SK-N-SH (cell line): Measurements from ENCODE around the gene RTN4RL1. TPM values are rescaled to one million over a fixed set of nuclear protein-coding genes. Genes with fewer than 3 reads are reported as not detected.

ENCODE experiments used
- CTCF ChIA-PET: fragments of 300-600, 350-600 bp; formaldehyde crosslinking; extraction: SDS; loops from one replicate; lab custom pipeline; 2021; lab: Yijun Ruan, JAX
- POLR2A ChIA-PET: fragments of 350-600 bp; sonication (Branson Sonifier 250); formaldehyde crosslinking; extraction: SDS; loops from one replicate; lab custom pipeline; 2020; ENCODE audit warnings: antibody characterized with exemption, inconsistent platforms; lab: Yijun Ruan, JAX
- DNase-seq: peaks from one replicate; pipeline ENCODE4 v3.0.0; 2012
- H2AFZ ChIP-seq: fragments of 200-600 bp; sonication (generic); 2 replicates; pipeline ENCODE4 v1.8.1; 2016; ENCODE audit warnings: antibody characterized with exemption, mild to moderate bottlenecking, low read depth
- H3F3A ChIP-seq: fragments of 200-600 bp; sonication (generic); replicated peaks from 2 replicates; pipeline ENCODE3; 2016; ENCODE audit warnings: antibody characterized with exemption, mild to moderate bottlenecking; ENCODE audit not compliant: insufficient read depth
- H3K27ac ChIP-seq, 2 experiments: fragments of 200-500 bp in 1 of 2; fragments of 200-600 bp in 1 of 2; sonication (Bioruptor generic) in 1 of 2; sonication (generic), shearing (Covaris generic) in 1 of 2; 2 replicates each; pipeline versions ENCODE4 v1.5.1 to v1.6.1; 2014 to 2016; ENCODE audit warnings: low read depth in 2 of 2, inconsistent platforms in 1 of 2, low read length in 1 of 2, mild to moderate bottlenecking in 1 of 2, mixed read lengths in 1 of 2
- H3K27me3 ChIP-seq: fragments of 200-600 bp; sonication (generic), shearing (Covaris generic); 2 replicates; pipeline ENCODE4 v1.6.1; 2016; ENCODE audit warnings: mixed run types; ENCODE audit not compliant: insufficient read depth
- H3K36me3 ChIP-seq, 2 experiments: fragments of 200-500 bp in 1 of 2; fragments of 200-600 bp in 1 of 2; sonication (Bioruptor generic) in 1 of 2; sonication (generic) in 1 of 2; replicated peaks in 1 of 2; 2 replicates each; pipeline versions ENCODE3 to v1.5.1; 2014 to 2016; ENCODE audit warnings: low read length in 1 of 2, mild to moderate bottlenecking in 1 of 2; ENCODE audit not compliant: insufficient read depth in 2 of 2, control insufficient read depth in 1 of 2
- H3K4me1 ChIP-seq, 2 experiments: fragments of 200-500 bp in 1 of 2; fragments of 200-600 bp in 1 of 2; sonication (Bioruptor generic) in 1 of 2; sonication (generic), shearing (Covaris generic) in 1 of 2; 2 replicates each; pipeline versions ENCODE4 v1.5.1 to v1.6.1; 2014 to 2016; ENCODE audit warnings: low read depth in 1 of 2, low read length in 1 of 2, mixed run types in 1 of 2; ENCODE audit not compliant: insufficient read depth in 2 of 2, control insufficient read depth in 1 of 2
- H3K4me2 ChIP-seq: fragments of 200-600 bp; sonication (generic), shearing (Covaris generic); 2 replicates; pipeline ENCODE4 v1.6.1; 2017; ENCODE audit warnings: mixed run types
- H3K4me3 ChIP-seq, 2 experiments: fragments of 200-500 bp in 1 of 2; fragments of 200-600 bp in 1 of 2; sonication (Bioruptor generic) in 1 of 2; sonication (generic), shearing (Covaris generic) in 1 of 2; 2 replicates each; pipeline versions ENCODE4 v1.5.1 to v1.8.1; 2014 to 2016; ENCODE audit warnings: low read depth in 2 of 2, inconsistent platforms in 1 of 2, low read length in 1 of 2, mild to moderate bottlenecking in 1 of 2, mixed read lengths in 1 of 2, moderate library complexity in 1 of 2
- H3K79me2 ChIP-seq: fragments of 200-600 bp; sonication (generic); 2 replicates; pipeline ENCODE4 v1.8.1; 2017; ENCODE audit warnings: mild to moderate bottlenecking; ENCODE audit not compliant: insufficient read depth
- H3K9ac ChIP-seq: fragments of 200-600 bp; sonication (generic); 2 replicates; pipeline ENCODE4 v1.6.1; 2017; ENCODE audit warnings: mixed run types
- H3K9me2 ChIP-seq: fragments of 200-600 bp; sonication (generic); 2 replicates; pipeline ENCODE4 v1.6.1; 2017; ENCODE audit warnings: mixed run types
- H3K9me3 ChIP-seq: fragments of 200-600 bp; sonication (generic); 2 replicates; pipeline ENCODE4 v1.6.1; 2017; ENCODE audit warnings: mixed run types, mild to moderate bottlenecking, moderate library complexity
- H4K20me1 ChIP-seq: fragments of 200-600 bp; sonication (generic); 2 replicates; pipeline ENCODE4 v1.6.1; 2017; ENCODE audit warnings: mild to moderate bottlenecking, mixed run types; ENCODE audit not compliant: insufficient read depth
- CHD2 ChIP-seq: fragments of 150-350 bp; IDR thresholded peaks from 2 replicates; pipeline ENCODE4 v1.6.1; 2018; ENCODE audit warnings: low read length; ENCODE audit not compliant: partially characterized antibody
- CTCF ChIP-seq: fragments of 200-600 bp; sonication (generic); IDR thresholded peaks from 2 replicates; pipeline ENCODE4 v1.6.1; 2017; ENCODE audit warnings: antibody characterized with exemption, mild to moderate bottlenecking, moderate library complexity
- EP300 ChIP-seq, 2 experiments: IDR thresholded peaks; 2 replicates each; pipeline versions ENCODE4 v1.4.0 to v1.6.1; 2012; ENCODE audit warnings: borderline replicate concordance in 1 of 2, low read depth in 1 of 2, low read length in 1 of 2
- JUND ChIP-seq: IDR thresholded peaks from 2 replicates; pipeline ENCODE4 v1.4.0; 2012
- NFIC ChIP-seq: IDR thresholded peaks from 2 replicates; pipeline ENCODE4 v1.4.0; 2012; ENCODE audit warnings: borderline replicate concordance
- SIN3A ChIP-seq: IDR thresholded peaks from 2 replicates; pipeline ENCODE4 v1.6.1; 2012; ENCODE audit warnings: low read depth, mild to moderate bottlenecking, low read length, moderate library complexity, borderline replicate concordance
- USF2 ChIP-seq: fragments of 150-350 bp; IDR thresholded peaks from 2 replicates; pipeline ENCODE4 v1.6.1; 2017; ENCODE audit warnings: antibody characterized with exemption, low read length, low read depth, borderline replicate concordance
- WGBS: methylation state at CpG from one replicate; pipeline ENCODE4 v1.1.6; 2017; ENCODE audit warnings: low lambda C conversion rate; 5-methylcytosine and 5-hydroxymethylcytosine counted together
- polyA plus RNA-seq, 3 experiments: library from polyadenylated mRNA; depleted of rRNA; stranded (reverse); fragments of >200 nt; gene quantifications; 2 replicates each; pipeline ENCODE4 v1.2.3, GENCODE V29; 2012

RTN4RL1 gene
- polyA plus RNA-seq, 1 of the 3 experiments (the other 2 are of a cell fraction), result 0.07 TPM

- 94% methylated on average over 8 of the region's 12 CpGs for WGBS
- no peak overlapping the region for H2AFZ ChIP-seq
These were observed 96.2 kb downstream of the RTN4RL1 start for GRCh38 chr17:1928976-1929375.

DNA sequence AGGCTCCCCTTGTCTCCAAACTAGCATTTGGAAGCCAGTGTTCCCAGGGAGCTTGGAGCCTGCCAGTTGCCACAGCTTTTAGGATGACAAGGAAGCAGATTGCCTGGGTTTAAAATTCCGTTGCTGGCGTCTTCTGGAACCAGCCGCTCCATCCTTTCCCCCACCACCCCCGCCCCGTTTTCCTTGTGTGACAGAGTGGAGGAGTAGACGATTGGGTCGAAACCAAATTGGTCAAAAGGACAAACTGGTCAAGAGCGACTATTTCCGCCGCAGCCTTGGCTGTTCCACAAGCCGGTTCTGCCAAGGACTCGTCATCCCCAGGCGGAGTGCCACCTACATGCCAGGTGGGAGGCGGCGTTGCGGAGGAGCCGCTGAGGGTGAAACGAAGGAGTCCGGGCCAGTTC, 104.2 kb downstream of the RTN4RL1 start:
- CTCF ChIA-PET, result interaction anchor here (3.5 kb wide), 1 partner anchor 11 kb away, joined by 17 read pairs; no protein-coding TSS in a partner anchor
- Histone ChIP-seq H3K9me3 (no peaks in the 10 kb centered on the region), H3K9me2 (no peaks in the 10 kb centered on the region), H4K20me1 (no peaks in the 10 kb centered on the region), H3K9ac (no peak overlapping the region), H3K4me3 (no peak overlapping the region), H2AFZ (no peak overlapping the region), H3K4me2 (no peak overlapping the region), H3K27ac (no peak overlapping the region), H3K4me1 (no peaks in the 10 kb centered on the region), H3K36me3 (no peaks in the 10 kb centered on the region), H3F3A (no peaks in the 10 kb centered on the region), H3K79me2 (no peaks in the 10 kb centered on the region), H3K27me3 (no peaks in the 10 kb centered on the region)
- no peak for DNase-seq
- TF ChIP-seq USF2 (no peak), NFIC (no peak), CTCF (no peak)
- POLR2A ChIA-PET, result interaction anchor here (0.7 kb wide), 1 partner anchor 252 kb away, joined by 3 read pairs; no protein-coding TSS in a partner anchor
- 90% methylated on average over 19 of the region's 19 CpGs for WGBS

More at GRCh38 chr17:1928976-1929375, 96.2 kb downstream of the RTN4RL1 start:
- ChIA-PET POLR2A (no interaction called here), CTCF (interaction anchor here (1.7 to 2.8 kb wide), 3 partner anchors 20 to 97 kb away, joined by 4 to 10 read pairs (median 7); no protein-coding TSS in a partner anchor)
- H3K9me2 ChIP-seq, result no peaks in the 10 kb centered on the region
- no peaks in the 10 kb centered on the region for H3K79me2 ChIP-seq
- H3K4me3 ChIP-seq, result no peak overlapping the region
- no peak for DNase-seq
- H4K20me1 ChIP-seq, result no peaks in the 10 kb centered on the region
- no peak for TF ChIP-seq EP300 (IDR thresholded peaks at IDR 0.05; ENCODE audit: borderline replicate concordance in 1 of 2, low read depth in 1 of 2, low read length in 1 of 2)
- no peak for TF ChIP-seq CTCF
- no peak for TF ChIP-seq CHD2
- TF ChIP-seq SIN3A, result no peak
- no peak for TF ChIP-seq JUND
- H3K27me3 ChIP-seq, result no peaks in the 10 kb centered on the region
- no peaks in the 10 kb centered on the region for H3K9me3 ChIP-seq
- H3K9ac ChIP-seq, result no peak overlapping the region
- H3K27ac ChIP-seq, result no peak overlapping the region
- H3K4me1 ChIP-seq, result peaks cover 0 to 4% of the 10 kb centered on the region in 2 experiments; a peak in 1 of 4 replicates
- H3K4me2 ChIP-seq, result no peak overlapping the region
- no peaks in the 10 kb centered on the region for H3K36me3 ChIP-seq
- no peaks in the 10 kb centered on the region for H3F3A ChIP-seq
